Ovary (tissue), 3 donors: ENCODE data around the gene CLEC2B.

ENCODE experiments used
- CTCF ChIP-seq, 3 donors: fragments of 450-650 bp in 2 of 3; fragments of 200-600 bp in 1 of 3; IDR thresholded peaks; one replicate each; pipeline versions ENCODE4 v1.5.1 to v1.8.0; 2016 to 2022; ENCODE audit warnings: antibody characterized with exemption in 3 of 3, mild to moderate bottlenecking in 1 of 3
- EP300 ChIP-seq: sonication (generic); formaldehyde crosslinking; IDR thresholded peaks from one replicate; pipeline ENCODE4 v1.6.1; 2017; ENCODE audit warnings: antibody characterized with exemption
- POLR2A ChIP-seq: fragments of 450-650 bp; IDR thresholded peaks from one replicate; pipeline ENCODE4 v1.6.1; 2017; ENCODE audit warnings: antibody characterized with exemption, mild to moderate bottlenecking, moderate library complexity
- donor health status: DM: no; HTN: no; CAD: no.

GRCh38 chr12:9908350-9908749 is 39.2 kb upstream of the CLEC2B start:
- TF ChIP-seq CTCF (IDR thresholded peaks at IDR 0.05) = no peak
- TF ChIP-seq EP300 = no peak
- no peak for TF ChIP-seq POLR2A
